ENCODE results near the gene PIEZO1. TPM values are rescaled to one million over a fixed set of nuclear protein-coding genes. Genes with fewer than 3 reads are reported as not detected.

Gene PIEZO1
- polyA plus RNA-seq, 1 experiment, result 47.0 TPM

- no peak for TF ChIP-seq CTCF (IDR thresholded peaks at IDR 0.05; ENCODE audit: low read depth, low read length)
- ChIA-PET CTCF (no interaction called here), POLR2A (no interaction called here)
- no peaks in the 10 kb centered on the region; the same call in 1 of the 2 replicates for H3K9me3 ChIP-seq (ENCODE audit: control insufficient read depth, insufficient read depth, low read length)
- H3K27me3 ChIP-seq (ENCODE audit: control insufficient read depth, insufficient read depth, low read length), result no peaks in the 10 kb centered on the region
- no peak for DNase-seq (ENCODE audit: low read depth, low spot score)
- no peak overlapping the region for H3K27ac ChIP-seq (ENCODE audit: low read depth, low read length)
- H3K4me3 ChIP-seq (ENCODE audit: low read depth, low read length), result no peak overlapping the region
Measured at GRCh38 chr16:88730632-88731607, 54.1 kb downstream of the PIEZO1 start.

GRCh38 chr16:88727871-88728270 is 57.1 kb downstream of the PIEZO1 start:
- TF ChIP-seq CTCF (IDR thresholded peaks at IDR 0.05; ENCODE audit: low read depth, low read length), result no peak
- H3K27ac ChIP-seq (ENCODE audit: low read depth, low read length), result no peak overlapping the region

GRCh38 chr16:88726981-88727380 is 58.0 kb downstream of the PIEZO1 start:
- Histone ChIP-seq H3K27ac (ENCODE audit: low read depth, low read length) (no peak overlapping the region), H3K27me3 (ENCODE audit: control insufficient read depth, insufficient read depth, low read length) (no peaks in the 10 kb centered on the region), H3K4me3 (ENCODE audit: low read depth, low read length) (no peak overlapping the region), H3K9me3 (ENCODE audit: control insufficient read depth, insufficient read depth, low read length) (no peaks in the 10 kb centered on the region; the same call in 1 of the 2 replicates)
- DNase-seq (ENCODE audit: low read depth, low spot score), result no peak
- POLR2A ChIA-PET, result no interaction called here
- no peak for TF ChIP-seq CTCF (IDR thresholded peaks at IDR 0.05; ENCODE audit: low read depth, low read length)
- CTCF ChIA-PET, result interaction anchor here (1.3 kb wide), 1 partner anchor 11 kb away, joined by 5 read pairs; no protein-coding TSS in a partner anchor

More at GRCh38 chr16:88727871-88728270, 57.1 kb downstream of the PIEZO1 start:
- CTCF ChIA-PET, result no interaction called here
- Histone ChIP-seq H3K9me3 (ENCODE audit: control insufficient read depth, insufficient read depth, low read length) (no peaks in the 10 kb centered on the region; the same call in 1 of the 2 replicates), H3K4me3 (ENCODE audit: low read depth, low read length) (no peak overlapping the region), H3K27me3 (ENCODE audit: control insufficient read depth, insufficient read depth, low read length) (no peaks in the 10 kb centered on the region)
- DNase-seq (ENCODE audit: low read depth, low spot score), result no peak
- POLR2A ChIA-PET, result no interaction called here

GRCh38 chr16:88726408-88726749 is 58.6 kb downstream of the PIEZO1 start:
- POLR2A ChIA-PET, result no interaction called here
- no peak for TF ChIP-seq CTCF (IDR thresholded peaks at IDR 0.05; ENCODE audit: low read depth, low read length)
- Histone ChIP-seq H3K4me3 (ENCODE audit: low read depth, low read length) (no peak overlapping the region), H3K27me3 (ENCODE audit: control insufficient read depth, insufficient read depth, low read length) (no peaks in the 10 kb centered on the region), H3K9me3 (ENCODE audit: control insufficient read depth, insufficient read depth, low read length) (no peaks in the 10 kb centered on the region; the same call in 1 of the 2 replicates), H3K27ac (ENCODE audit: low read depth, low read length) (no peak overlapping the region)
- no peak for DNase-seq (ENCODE audit: low read depth, low spot score)
- CTCF ChIA-PET, result interaction anchor here (1.3 kb wide), 1 partner anchor 11 kb away, joined by 5 read pairs; no protein-coding TSS in a partner anchor
